Measurements from ENCODE around the gene AADACL4. TPM values are rescaled to one million over a fixed set of nuclear protein-coding genes. Genes with fewer than 3 reads are reported as not detected.

AADACL4 gene
- polyA plus RNA-seq, 1 donor (not counting 4 experiments of a cell fraction or from before 2014, with no cell fraction given), result not detected

GRCh38 chr1:12634696-12635202, 9.1 kb upstream of the AADACL4 start:
- no peak overlapping the region for H3K4me3 ChIP-seq (ENCODE audit: control insufficient read depth in 2 of 3, extremely low read depth in 1 of 3, insufficient read depth in 2 of 3, low read depth in 1 of 3, low read length in 3 of 3)
- no peaks in the 10 kb centered on the region for H4K20me1 ChIP-seq (ENCODE audit: control insufficient read depth, extremely low read depth, insufficient read depth, low read length)
- no peaks in the 10 kb centered on the region for H3K36me3 ChIP-seq (ENCODE audit: control insufficient read depth in 2 of 2, extremely low read depth in 1 of 2, insufficient read depth in 2 of 2, low read length in 2 of 2)
- no peak for FAIRE-seq
- H3K9me1 ChIP-seq (ENCODE audit: control insufficient read depth, extremely low read depth, insufficient read depth, low read length), result no peaks in the 10 kb centered on the region
- no peak overlapping the region for H2AFZ ChIP-seq (ENCODE audit: control insufficient read depth, low read length)
- no peak overlapping the region for H3K9ac ChIP-seq (ENCODE audit: control insufficient read depth, extremely low read depth, insufficient read depth, low read length)
- peaks cover 3% of the 10 kb centered on the region for H3K9me3 ChIP-seq (ENCODE audit: control insufficient read depth, low read depth, low read length)
- dilution Hi-C loops (cut with MboI; ENCODE audit: extremely low pct_ligation_motif_present, low sequenced_read_pairs), result no loop called here
- H3K27me3 ChIP-seq (ENCODE audit: control insufficient read depth, extremely low read depth, insufficient read depth, low read length), result no peaks in the 10 kb centered on the region
- no peaks in the 10 kb centered on the region for H3K79me2 ChIP-seq (ENCODE audit: control insufficient read depth, insufficient read depth, low read length)
- no peak for DNase-seq (ENCODE audit: low read depth, low spot score)
- no peak overlapping the region for H3K4me2 ChIP-seq (ENCODE audit: control insufficient read depth, extremely low read depth, insufficient read depth, low read depth, low read length)
- TF ChIP-seq, protein P1, sequence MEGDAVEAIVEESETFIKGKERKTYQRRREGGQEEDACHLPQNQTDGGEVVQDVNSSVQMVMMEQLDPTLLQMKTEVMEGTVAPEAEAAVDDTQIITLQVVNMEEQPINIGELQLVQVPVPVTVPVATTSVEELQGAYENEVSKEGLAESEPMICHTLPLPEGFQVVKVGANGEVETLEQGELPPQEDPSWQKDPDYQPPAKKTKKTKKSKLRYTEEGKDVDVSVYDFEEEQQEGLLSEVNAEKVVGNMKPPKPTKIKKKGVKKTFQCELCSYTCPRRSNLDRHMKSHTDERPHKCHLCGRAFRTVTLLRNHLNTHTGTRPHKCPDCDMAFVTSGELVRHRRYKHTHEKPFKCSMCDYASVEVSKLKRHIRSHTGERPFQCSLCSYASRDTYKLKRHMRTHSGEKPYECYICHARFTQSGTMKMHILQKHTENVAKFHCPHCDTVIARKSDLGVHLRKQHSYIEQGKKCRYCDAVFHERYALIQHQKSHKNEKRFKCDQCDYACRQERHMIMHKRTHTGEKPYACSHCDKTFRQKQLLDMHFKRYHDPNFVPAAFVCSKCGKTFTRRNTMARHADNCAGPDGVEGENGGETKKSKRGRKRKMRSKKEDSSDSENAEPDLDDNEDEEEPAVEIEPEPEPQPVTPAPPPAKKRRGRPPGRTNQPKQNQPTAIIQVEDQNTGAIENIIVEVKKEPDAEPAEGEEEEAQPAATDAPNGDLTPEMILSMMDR (optimal IDR thresholded peaks at IDR 0.05 in 1 of 3, IDR thresholded peaks at IDR 0.05 in 1 of 3, conservative IDR thresholded peaks at IDR 0.05 in 1 of 3; ENCODE audit: extremely low read depth in 1 of 3, insufficient read depth in 2 of 3, low read length in 3 of 3), result no peak
- no peaks in the 10 kb centered on the region for H3K4me1 ChIP-seq (ENCODE audit: control insufficient read depth, extremely low read depth, insufficient read depth, low read length)
- H3K27ac ChIP-seq (ENCODE audit: control insufficient read depth, insufficient read depth, low read length), result no peak overlapping the region

DNA sequence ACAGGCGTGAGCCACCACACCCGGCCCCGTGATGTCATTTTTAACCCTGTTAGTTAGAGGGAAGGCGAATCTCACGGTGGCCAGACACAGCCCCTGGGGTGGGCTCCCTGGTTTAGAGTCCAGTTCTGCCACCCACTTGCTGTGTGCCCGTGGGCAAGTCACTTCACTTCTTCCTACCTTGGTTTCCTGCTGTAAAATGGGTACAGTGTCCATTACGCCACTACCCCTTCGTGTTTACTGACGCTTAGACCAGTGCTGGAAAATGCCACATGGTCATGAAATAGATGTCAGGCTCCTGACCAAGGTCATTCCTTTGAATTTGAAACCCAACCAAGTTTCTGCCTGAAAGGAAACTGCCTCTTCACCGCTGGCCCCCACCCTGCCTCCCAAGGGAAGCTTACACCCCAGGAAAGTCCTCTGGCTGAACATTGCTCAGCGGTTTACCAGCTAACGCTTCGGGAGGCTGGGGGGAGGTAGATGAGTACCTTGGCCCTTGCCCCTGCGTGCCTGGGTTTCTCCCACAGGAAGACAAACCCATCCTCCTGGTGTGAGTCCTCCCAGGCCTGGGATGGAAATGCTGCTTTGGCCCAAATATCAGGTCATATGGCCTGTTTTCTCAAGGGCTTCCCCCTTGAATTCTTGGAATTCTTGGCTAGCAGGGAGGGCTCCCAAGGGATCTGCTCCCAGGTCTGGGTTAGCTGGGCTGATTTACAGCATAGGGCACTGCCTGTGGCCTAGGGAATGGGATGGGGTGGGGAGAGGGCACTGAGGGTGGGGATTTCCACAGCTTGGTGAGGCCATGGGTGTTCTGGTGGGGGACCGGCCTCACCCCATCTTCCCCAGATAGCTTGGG, 7.6 kb upstream of the AADACL4 start:
- H3K4me2 ChIP-seq (ENCODE audit: control insufficient read depth, extremely low read depth, insufficient read depth, low read depth, low read length), result no peak overlapping the region
- no peak for FAIRE-seq
- DNase-seq (ENCODE audit: low read depth, low spot score), result no peak

More for the DNA sequence above, 7.6 kb upstream of the AADACL4 start:
- Histone ChIP-seq H3K4me3 (ENCODE audit: control insufficient read depth in 2 of 3, extremely low read depth in 1 of 3, insufficient read depth in 2 of 3, low read depth in 1 of 3, low read length in 3 of 3) (no peak overlapping the region), H3K9me3 (ENCODE audit: control insufficient read depth, low read depth, low read length) (peaks cover 6% of the 10 kb centered on the region), H3K9me1 (ENCODE audit: control insufficient read depth, extremely low read depth, insufficient read depth, low read length) (no peaks in the 10 kb centered on the region), H3K36me3 (ENCODE audit: control insufficient read depth in 2 of 2, extremely low read depth in 1 of 2, insufficient read depth in 2 of 2, low read length in 2 of 2) (no peaks in the 10 kb centered on the region), H3K27me3 (ENCODE audit: control insufficient read depth, extremely low read depth, insufficient read depth, low read length) (no peaks in the 10 kb centered on the region), H2AFZ (ENCODE audit: control insufficient read depth, low read length) (no peak overlapping the region), H3K9ac (ENCODE audit: control insufficient read depth, extremely low read depth, insufficient read depth, low read length) (no peak overlapping the region), H3K27ac (ENCODE audit: control insufficient read depth, insufficient read depth, low read length) (no peak overlapping the region), H3K79me2 (ENCODE audit: control insufficient read depth, insufficient read depth, low read length) (no peaks in the 10 kb centered on the region), H4K20me1 (ENCODE audit: control insufficient read depth, extremely low read depth, insufficient read depth, low read length) (no peaks in the 10 kb centered on the region), H3K4me1 (ENCODE audit: control insufficient read depth, extremely low read depth, insufficient read depth, low read length) (no peaks in the 10 kb centered on the region)
- dilution Hi-C loops (cut with MboI; ENCODE audit: extremely low pct_ligation_motif_present, low sequenced_read_pairs), result no loop called here
- TF ChIP-seq, protein P1 (optimal IDR thresholded peaks at IDR 0.05 in 1 of 3, IDR thresholded peaks at IDR 0.05 in 1 of 3, conservative IDR thresholded peaks at IDR 0.05 in 1 of 3; ENCODE audit: extremely low read depth in 1 of 3, insufficient read depth in 2 of 3, low read length in 3 of 3), result no peak
- TF ChIP-seq EZH2 (IDR thresholded peaks at IDR 0.05; ENCODE audit: low read length), result no peak

Measured in keratinocyte (primary cell).